Dedifferentiated amniotic fluid mesenchymal stem cell (primary cell): ENCODE data around the gene ALDH1L2.
A peak's percentile ranks its signal among the peaks of the same experiment; 100 is the strongest.

ENCODE experiments used
- DNase-seq: peaks from one replicate; pipeline ENCODE4 v3.0.0-alpha.2; 2016; ENCODE audit errors: extremely low spot score

The ALDH1L2 gene

GRCh38 chr12:105083551-105084105 lies 630 bp downstream of the ALDH1L2 start:
- peak; percentile 88 for DNase-seq

- DNase-seq = no peak
Measured at GRCh38 chr12:105083031-105083430, 1.2 kb downstream of the ALDH1L2 start.

GRCh38 chr12:105078712-105079570 lies 5.3 kb downstream of the ALDH1L2 start:
- no peak for DNase-seq

DNA sequence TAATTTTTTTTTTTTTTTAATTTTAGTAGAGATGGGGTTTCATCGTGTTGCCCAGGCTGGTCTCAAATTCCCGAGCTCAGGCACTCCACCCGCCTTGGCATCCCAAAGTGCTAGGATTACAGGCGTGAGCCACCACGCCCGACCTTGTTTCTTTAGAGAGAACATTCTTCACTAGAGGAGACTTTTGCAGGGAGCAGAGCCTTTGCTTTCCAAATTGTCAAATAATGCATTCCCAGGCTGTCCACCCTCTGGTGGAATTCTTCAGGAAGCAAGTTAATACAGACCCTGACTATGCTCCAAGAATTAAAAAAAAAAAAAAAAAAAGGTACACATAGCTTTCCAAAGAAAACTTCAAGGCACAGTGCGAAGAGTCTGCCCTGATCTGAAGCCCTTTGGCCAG lies 6.8 kb downstream of the ALDH1L2 start:
- peak; percentile 48 for DNase-seq

- DNase-seq = no peak
Measured at GRCh38 chr12:105076913-105077312, 7.3 kb downstream of the ALDH1L2 start.

- DNase-seq = peak; percentile 36
Measured at GRCh38 chr12:105076098-105076497, 8.2 kb downstream of the ALDH1L2 start.

GRCh38 chr12:105072888-105073488 lies 11.3 kb downstream of the ALDH1L2 start:
- DNase-seq = no peak

- no peak for DNase-seq
Measured at GRCh38 chr12:105071981-105072380, 12.3 kb downstream of the ALDH1L2 start.

DNA sequence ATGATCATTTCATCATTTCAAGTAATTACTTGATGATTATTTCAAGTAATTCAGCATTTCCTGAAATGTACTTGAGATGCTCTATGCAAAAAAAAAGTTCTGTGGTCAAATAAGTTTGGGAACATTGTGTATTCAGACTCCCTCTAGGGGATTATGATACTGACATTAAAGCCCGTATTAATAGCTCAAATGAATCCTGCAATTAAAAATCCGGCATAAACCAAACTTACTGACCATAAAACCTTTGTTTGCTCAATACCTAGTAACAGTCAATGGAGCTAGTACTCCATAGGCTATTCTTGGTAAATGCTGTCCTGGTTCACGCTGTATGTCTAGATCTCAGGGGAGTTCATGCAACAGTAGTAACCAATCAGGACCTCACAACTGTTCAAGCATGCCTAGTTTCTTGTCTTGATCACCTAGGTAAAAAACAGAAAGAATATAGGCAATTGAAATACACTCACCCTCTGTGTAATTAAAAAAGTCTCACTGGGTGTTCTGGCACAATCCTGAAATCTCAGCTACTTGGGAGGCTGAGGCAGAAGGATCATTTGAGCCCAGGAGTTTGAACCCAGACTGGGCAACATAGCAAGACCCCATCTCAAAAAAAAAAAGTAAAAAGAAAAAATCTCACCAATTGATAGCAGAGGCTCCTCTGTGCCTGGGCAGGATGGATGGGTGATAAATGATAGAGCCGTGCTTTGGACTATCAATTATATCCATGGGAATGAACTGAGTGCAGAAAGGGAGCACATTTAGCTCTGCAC lies 14.1 kb downstream of the ALDH1L2 start:
- no peak for DNase-seq

GRCh38 chr12:105067511-105068031 lies 16.7 kb downstream of the ALDH1L2 start:
- peak; percentile 39 for DNase-seq

- DNase-seq = no peak
Measured at GRCh38 chr12:105064564-105065178, 19.6 kb downstream of the ALDH1L2 start.

- DNase-seq = no peak
Measured at GRCh38 chr12:105060715-105061378, 23.4 kb downstream of the ALDH1L2 start.

GRCh38 chr12:105057174-105057573 lies 27.1 kb downstream of the ALDH1L2 start:
- DNase-seq = no peak

DNA sequence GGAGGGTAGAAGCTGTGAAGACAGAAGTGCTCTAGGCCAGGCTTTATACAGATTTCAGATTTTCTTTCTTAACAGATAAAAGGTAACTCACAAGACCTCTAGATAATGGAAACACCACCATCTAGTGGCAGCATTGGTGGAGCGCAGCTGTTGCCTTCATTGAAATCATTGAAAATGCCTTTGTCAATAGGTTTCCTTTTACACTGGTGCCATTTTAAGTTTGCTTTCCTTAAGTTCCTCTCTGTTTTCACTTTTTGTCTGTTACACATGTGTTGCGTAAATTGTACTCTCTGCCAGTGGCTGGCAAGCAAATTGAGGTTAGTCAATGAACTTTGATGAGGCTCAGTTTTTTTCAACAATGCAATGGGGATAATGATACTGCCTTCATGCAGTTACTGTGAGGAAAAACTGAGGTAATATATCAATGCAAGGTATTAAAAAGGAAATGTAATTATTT lies 31.1 kb downstream of the ALDH1L2 start:
- DNase-seq = peak; percentile 68

- DNase-seq = no peak
Measured at GRCh38 chr12:105051981-105052380, 32.3 kb downstream of the ALDH1L2 start.

GRCh38 chr12:105048315-105048714 lies 35.9 kb downstream of the ALDH1L2 start:
- no peak for DNase-seq

DNA sequence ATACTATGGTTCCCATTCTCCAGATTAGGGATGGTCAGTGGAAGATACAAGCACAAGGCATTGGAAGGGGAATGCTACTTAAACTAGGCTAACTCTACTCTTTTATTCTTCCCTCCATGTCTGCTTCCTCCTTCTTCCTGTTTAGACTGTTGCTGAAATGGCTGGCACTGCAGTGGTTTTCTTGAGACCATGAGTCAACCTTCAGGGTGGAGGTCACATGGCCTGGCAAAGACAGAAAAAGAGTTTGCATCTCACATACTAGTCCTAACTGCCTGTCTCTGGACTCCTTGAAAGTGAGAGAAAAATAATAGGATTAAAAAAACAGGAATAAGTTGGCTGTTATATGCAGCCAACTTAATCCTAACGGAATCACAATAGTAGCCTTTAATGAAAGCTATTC lies 37.0 kb downstream of the ALDH1L2 start:
- no peak for DNase-seq

DNA sequence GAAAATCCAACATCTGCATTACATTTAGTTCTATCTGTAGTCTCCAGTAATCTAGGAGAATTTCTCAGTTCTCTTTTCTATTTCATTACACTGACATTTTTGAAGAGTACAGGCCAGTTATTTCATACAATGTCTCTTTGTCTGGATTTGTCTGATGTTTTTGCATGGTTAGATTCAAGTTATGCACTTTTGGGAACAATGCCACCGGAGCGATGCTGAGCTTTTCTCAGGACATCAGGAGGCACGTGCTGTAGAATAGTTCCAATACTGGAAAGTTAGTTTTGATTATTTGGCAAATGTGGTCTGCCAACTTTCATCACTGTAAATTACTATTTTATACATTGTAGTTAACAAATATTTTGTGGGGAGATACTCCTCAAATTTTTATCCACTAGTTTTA lies 43.1 kb downstream of the ALDH1L2 start:
- no peak for DNase-seq

DNA sequence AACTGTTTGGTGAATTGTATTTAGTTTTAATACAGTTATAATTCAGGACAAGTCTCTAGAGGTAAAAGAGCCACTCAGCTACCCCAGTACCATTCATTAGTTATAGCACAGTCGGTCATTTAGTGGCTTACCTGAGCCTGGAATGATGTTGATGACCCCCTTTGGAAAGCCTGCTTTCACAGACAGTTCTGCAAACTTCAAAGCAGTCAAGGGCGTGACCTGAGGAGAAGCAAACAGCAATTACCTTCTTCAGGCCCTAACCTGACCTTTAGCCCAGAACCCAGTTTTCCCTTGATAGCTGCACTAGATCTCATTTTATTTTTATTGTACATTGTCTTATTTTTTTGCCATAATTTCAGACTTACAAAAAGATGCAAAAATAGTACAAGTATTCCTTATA lies 43.8 kb downstream of the ALDH1L2 start:
- no peak for DNase-seq

DNA sequence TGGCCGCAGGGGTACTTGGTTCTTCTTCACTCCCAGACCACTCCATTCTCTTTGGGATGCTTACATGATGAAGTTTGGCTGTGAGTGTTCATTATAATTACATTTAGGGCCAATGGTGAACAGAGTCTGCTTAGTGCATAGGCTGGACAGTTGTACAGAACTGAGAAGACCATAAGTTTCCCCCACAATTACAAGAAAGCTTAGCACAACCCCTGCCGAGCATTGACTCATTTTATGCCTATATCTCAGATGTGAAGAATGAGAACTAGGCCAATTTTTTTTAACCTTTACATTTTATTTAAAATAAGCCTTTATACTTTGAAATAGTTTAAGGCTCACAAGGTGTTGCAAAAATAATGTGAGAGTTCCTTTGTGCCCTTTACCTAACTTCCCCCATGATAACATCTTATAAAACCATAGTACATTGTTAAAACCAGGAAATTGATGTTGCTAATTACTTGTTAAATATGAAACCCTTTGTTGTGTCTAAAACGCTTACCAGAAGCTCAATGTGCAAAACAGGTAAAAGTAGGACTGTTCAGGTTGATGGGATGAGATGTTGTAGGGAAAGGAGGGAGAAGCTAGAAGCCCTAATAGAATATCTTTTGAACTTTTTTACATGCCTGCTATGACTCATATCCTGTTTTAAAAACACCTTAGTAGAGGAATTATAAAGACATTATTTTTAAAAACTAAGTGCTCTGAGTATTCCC lies 47.2 kb downstream of the ALDH1L2 start:
- no peak for DNase-seq
